ENCODE results near the gene MADCAM1. TPM values are rescaled to one million over a fixed set of nuclear protein-coding genes. Genes with fewer than 3 reads are reported as not detected.

The MADCAM1 gene
- total RNA-seq, 1 donor from 2014 or later, result not detected

DNA sequence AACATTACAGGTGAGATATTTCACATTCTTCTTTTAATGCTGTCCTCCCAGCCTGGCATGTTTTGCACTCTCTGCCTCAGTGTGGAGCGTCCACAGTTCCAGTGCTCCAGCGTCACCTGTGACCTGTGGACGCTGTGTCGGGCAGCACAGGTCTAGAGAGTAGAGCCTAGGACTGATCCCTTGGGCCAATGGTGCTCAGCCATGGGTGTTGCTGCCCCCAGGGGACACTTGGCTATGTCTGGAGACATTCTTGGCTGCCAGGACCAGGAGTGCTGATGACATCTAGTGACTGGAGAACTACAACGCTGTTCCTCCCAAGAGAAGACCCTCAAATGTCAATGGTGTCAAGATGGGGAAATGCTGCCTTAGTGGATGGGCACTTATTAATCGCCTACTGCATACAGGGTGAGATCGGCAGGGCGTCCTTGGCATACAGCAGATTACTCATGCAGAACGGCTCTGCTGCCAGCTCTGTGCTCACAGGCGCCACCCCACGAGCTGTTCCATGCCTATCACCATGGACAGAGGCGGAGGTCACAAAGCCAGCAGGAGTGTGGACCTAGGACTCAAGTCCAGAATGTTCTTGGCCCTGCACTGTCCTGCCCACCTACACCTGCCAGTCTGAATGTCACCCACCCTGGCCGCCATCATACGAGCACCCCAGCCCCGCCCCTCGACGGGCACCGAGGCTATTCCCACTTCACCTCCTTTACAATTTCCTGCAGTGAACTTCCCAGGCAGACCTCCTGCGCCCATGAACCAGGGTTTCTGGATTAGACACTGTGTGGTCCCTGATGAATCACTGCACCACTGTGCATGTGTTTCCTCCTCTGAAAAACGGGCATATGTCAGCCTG is 13.9 kb upstream of the MADCAM1 start:
- no peak overlapping the region for H3K27ac ChIP-seq
- H2AFZ ChIP-seq (replicated peaks), result no peak overlapping the region
- H3K4me1 ChIP-seq, result peaks cover 15% of the 10 kb centered on the region
- H3K4me1 Mint-ChIP-seq, result peaks cover 40% of the 10 kb centered on the region
- peaks cover 4% of the 10 kb centered on the region for H3K36me3 Mint-ChIP-seq
- peak overlapping the region; percentile 66 for H3K4me3 Mint-ChIP-seq
- no peaks in the 10 kb centered on the region for H3K36me3 ChIP-seq
- H3K27me3 ChIP-seq, result peaks cover 12% of the 10 kb centered on the region
- no peak overlapping the region for H3K4me2 ChIP-seq
- no peaks in the 10 kb centered on the region for H4K20me1 ChIP-seq (ENCODE audit: low read depth)
- H3K9ac ChIP-seq, result no peak overlapping the region
- H3K4me3 ChIP-seq, result no peak overlapping the region
- peak overlapping the region; percentile 37 for H3K27ac Mint-ChIP-seq
- DNase-seq (ENCODE audit: low spot score), result peak; percentile 48
- H3K9me3 Mint-ChIP-seq, result peaks cover 22% of the 10 kb centered on the region
- TF ChIP-seq, protein P1, sequence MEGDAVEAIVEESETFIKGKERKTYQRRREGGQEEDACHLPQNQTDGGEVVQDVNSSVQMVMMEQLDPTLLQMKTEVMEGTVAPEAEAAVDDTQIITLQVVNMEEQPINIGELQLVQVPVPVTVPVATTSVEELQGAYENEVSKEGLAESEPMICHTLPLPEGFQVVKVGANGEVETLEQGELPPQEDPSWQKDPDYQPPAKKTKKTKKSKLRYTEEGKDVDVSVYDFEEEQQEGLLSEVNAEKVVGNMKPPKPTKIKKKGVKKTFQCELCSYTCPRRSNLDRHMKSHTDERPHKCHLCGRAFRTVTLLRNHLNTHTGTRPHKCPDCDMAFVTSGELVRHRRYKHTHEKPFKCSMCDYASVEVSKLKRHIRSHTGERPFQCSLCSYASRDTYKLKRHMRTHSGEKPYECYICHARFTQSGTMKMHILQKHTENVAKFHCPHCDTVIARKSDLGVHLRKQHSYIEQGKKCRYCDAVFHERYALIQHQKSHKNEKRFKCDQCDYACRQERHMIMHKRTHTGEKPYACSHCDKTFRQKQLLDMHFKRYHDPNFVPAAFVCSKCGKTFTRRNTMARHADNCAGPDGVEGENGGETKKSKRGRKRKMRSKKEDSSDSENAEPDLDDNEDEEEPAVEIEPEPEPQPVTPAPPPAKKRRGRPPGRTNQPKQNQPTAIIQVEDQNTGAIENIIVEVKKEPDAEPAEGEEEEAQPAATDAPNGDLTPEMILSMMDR (IDR thresholded peaks at IDR 0.05), result peak; percentile 39
- TF ChIP-seq EZH2 (IDR thresholded peaks at IDR 0.05) (no peak), EZH2phosphoT487 (IDR thresholded peaks at IDR 0.05) (no peak)
- H3K27me3 Mint-ChIP-seq (ENCODE audit: insufficient read depth, low read depth), result peaks cover 39% of the 10 kb centered on the region
- peaks cover 36% of the 10 kb centered on the region for H3F3A ChIP-seq (ENCODE audit: low read depth)
- no peaks in the 10 kb centered on the region for H3K79me2 ChIP-seq (ENCODE audit: low read depth)
- H3K9me3 ChIP-seq (ENCODE audit: low read depth), result no peaks in the 10 kb centered on the region

DNA sequence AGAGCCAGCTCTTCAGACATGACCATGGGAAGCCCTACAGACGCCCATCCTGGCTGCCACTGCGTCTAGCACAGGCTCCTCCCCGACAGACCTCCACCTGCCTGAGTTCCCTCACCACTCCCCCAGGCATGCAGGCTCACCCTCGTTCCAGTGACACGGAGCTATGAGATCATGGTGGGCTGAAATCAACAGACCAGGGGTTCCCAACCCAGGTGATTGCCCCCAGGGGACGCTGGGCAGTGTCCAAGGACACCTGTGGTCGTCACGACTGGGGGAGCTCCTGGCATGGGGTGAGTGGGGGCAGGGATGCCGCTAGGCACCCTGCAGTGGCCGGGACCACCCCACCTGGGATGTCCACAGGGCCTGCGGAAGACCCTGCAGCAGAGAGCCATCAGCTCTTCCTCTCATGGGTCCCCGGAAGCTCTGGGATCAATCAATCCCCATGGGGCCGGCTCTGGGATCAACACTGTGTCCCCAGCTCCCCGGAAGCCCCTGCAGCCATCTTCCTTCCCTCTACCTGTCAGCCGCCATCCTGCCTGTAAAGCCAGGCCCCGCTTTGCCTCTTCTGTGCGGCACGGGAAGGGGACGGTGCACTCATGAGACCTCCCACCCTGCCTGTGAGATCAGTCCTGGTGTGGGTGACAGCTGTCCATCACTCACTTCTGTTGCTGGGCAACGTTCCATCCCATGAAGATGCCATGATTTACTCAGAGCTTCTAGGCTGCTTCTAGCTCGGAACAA is 12.8 kb upstream of the MADCAM1 start:
- DNase-seq (ENCODE audit: low spot score), result no peak
- H3K4me3 ChIP-seq, result no peak overlapping the region
- no peak overlapping the region for H2AFZ ChIP-seq (replicated peaks)
- H3K27ac ChIP-seq, result no peak overlapping the region
- Mint-ChIP-seq H3K27ac (peak overlapping the region; percentile 91), H3K27me3 (ENCODE audit: insufficient read depth, low read depth) (peaks cover 37% of the 10 kb centered on the region), H3K9me3 (peaks cover 22% of the 10 kb centered on the region), H3K36me3 (peaks cover 7% of the 10 kb centered on the region), H3K4me1 (peaks cover 45% of the 10 kb centered on the region), H3K4me3 (no peak overlapping the region)
- H3K79me2 ChIP-seq (ENCODE audit: low read depth), result no peaks in the 10 kb centered on the region
- TF ChIP-seq EZH2 (IDR thresholded peaks at IDR 0.05) (no peak), EZH2phosphoT487 (IDR thresholded peaks at IDR 0.05) (no peak)
- TF ChIP-seq, protein P1 (IDR thresholded peaks at IDR 0.05), result no peak
- no peaks in the 10 kb centered on the region for H3K36me3 ChIP-seq
- no peaks in the 10 kb centered on the region for H3K9me3 ChIP-seq (ENCODE audit: low read depth)
- H3K4me1 ChIP-seq, result peaks cover 15% of the 10 kb centered on the region
- H4K20me1 ChIP-seq (ENCODE audit: low read depth), result no peaks in the 10 kb centered on the region
- H3F3A ChIP-seq (ENCODE audit: low read depth), result peaks cover 45% of the 10 kb centered on the region
- H3K27me3 ChIP-seq, result peaks cover 12% of the 10 kb centered on the region
- no peak overlapping the region for H3K9ac ChIP-seq
- H3K4me2 ChIP-seq, result no peak overlapping the region

DNA sequence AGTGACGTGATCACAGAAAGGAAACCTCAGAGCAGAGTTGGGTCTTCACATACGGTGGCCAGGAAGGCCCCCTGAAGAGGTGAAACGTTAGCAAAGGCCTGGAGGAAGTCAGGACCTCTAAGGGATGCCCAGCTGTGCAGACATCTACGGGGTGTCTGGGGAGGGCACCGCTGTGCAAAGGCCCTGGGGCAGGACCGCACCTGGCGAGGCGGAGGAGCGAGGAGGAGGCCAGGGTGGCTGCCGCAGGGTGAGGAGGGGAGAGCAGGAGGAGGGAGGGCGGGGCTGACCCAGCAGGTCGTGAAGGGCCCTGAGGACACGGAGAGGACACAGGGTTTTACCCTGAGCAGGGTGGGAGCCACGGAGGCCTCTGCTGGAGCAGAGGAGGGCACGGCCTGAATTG is 11.8 kb upstream of the MADCAM1 start:
- Histone ChIP-seq H3F3A (ENCODE audit: low read depth) (peaks cover 49% of the 10 kb centered on the region), H3K36me3 (no peaks in the 10 kb centered on the region), H3K4me1 (peaks cover 15% of the 10 kb centered on the region), H3K79me2 (ENCODE audit: low read depth) (no peaks in the 10 kb centered on the region), H3K4me3 (no peak overlapping the region), H3K27me3 (peaks cover 12% of the 10 kb centered on the region), H2AFZ (replicated peaks) (no peak overlapping the region), H3K4me2 (no peak overlapping the region), H3K27ac (no peak overlapping the region), H4K20me1 (ENCODE audit: low read depth) (no peaks in the 10 kb centered on the region), H3K9me3 (ENCODE audit: low read depth) (no peaks in the 10 kb centered on the region), H3K9ac (no peak overlapping the region)
- no peak for DNase-seq (ENCODE audit: low spot score)
- Mint-ChIP-seq H3K27ac (peak overlapping the region; percentile 69), H3K27me3 (ENCODE audit: insufficient read depth, low read depth) (peaks cover 37% of the 10 kb centered on the region), H3K9me3 (peaks cover 22% of the 10 kb centered on the region), H3K4me3 (peak overlapping the region; percentile 38), H3K4me1 (peaks cover 41% of the 10 kb centered on the region), H3K36me3 (peaks cover 7% of the 10 kb centered on the region)
- TF ChIP-seq EZH2 (IDR thresholded peaks at IDR 0.05) (no peak), EZH2phosphoT487 (IDR thresholded peaks at IDR 0.05) (no peak)
- TF ChIP-seq, protein P1 (IDR thresholded peaks at IDR 0.05), result no peak

Measured in neural progenitor cell (in vitro differentiated cells).